HepG2 (cell line): Measurements from ENCODE around the gene VWA1. TPM values are rescaled to one million over a fixed set of nuclear protein-coding genes. Genes with fewer than 3 reads are reported as not detected.
A peak's percentile ranks its signal among the peaks of the same experiment; 100 is the strongest.

Experiments
- CHD2 ChIP-seq: IDR thresholded peaks from 2 replicates; pipeline ENCODE4 v1.6.1; 2011; ENCODE audit warnings: low read depth, low read length, improper control_type of control experiment
- CSRNP2 ChIP-seq: sonication (generic); formaldehyde crosslinking; conservative IDR thresholded peaks from 2 replicates; pipeline ENCODE4 v1.8.0; 2022; ENCODE audit warnings: low read depth, missing genetic modification reagents
- KMT2B ChIP-seq: IDR thresholded peaks from 2 replicates; pipeline ENCODE4 v1.6.1; 2016; ENCODE audit warnings: missing genetic modification reagents, missing compliant biosample characterization
- NR2C2 ChIP-seq: sonication (generic); formaldehyde crosslinking; IDR thresholded peaks from 2 replicates; pipeline ENCODE4 v1.4.0; 2020; ENCODE audit warnings: missing genetic modification reagents, mild to moderate bottlenecking, moderate library complexity, borderline replicate concordance
- REXO4 ChIP-seq: sonication (generic); formaldehyde crosslinking; IDR thresholded peaks from 2 replicates; pipeline ENCODE4 v1.8.0; 2022; ENCODE audit warnings: missing genetic modification reagents, mild to moderate bottlenecking, borderline replicate concordance
- SMAD1 ChIP-seq: sonication (generic); formaldehyde crosslinking; IDR thresholded peaks from 2 replicates; pipeline ENCODE4 v1.4.0; 2020; ENCODE audit warnings: missing genetic modification reagents, low read depth, mild to moderate bottlenecking, borderline replicate concordance
- TBX3 ChIP-seq: fragments of 450-650 bp; IDR thresholded peaks from 2 replicates; pipeline ENCODE4 v1.6.1; 2017; ENCODE audit warnings: antibody characterized with exemption, mild to moderate bottlenecking, inconsistent platforms, borderline replicate concordance
- ZKSCAN5 ChIP-seq: sonication (generic); formaldehyde crosslinking; IDR thresholded peaks from 2 replicates; pipeline ENCODE4 v1.5.1; 2020; ENCODE audit warnings: mild to moderate bottlenecking, missing genetic modification reagents
- ZMYM4 ChIP-seq: sonication (generic); formaldehyde crosslinking; IDR thresholded peaks from 2 replicates; pipeline ENCODE4 v1.8.1; 2023; ENCODE audit warnings: mild to moderate bottlenecking, missing genetic modification reagents
- ZNF20 ChIP-seq: sonication (generic); formaldehyde crosslinking; IDR thresholded peaks from 2 replicates; pipeline ENCODE4 v1.4.0; 2020; ENCODE audit warnings: mild to moderate bottlenecking, moderate library complexity, missing genetic modification reagents
- ZNF281 ChIP-seq: sonication (generic); formaldehyde crosslinking; IDR thresholded peaks from 2 replicates; pipeline ENCODE4 v1.4.0; 2020; ENCODE audit warnings: missing genetic modification reagents, borderline replicate concordance
- ZNF609 ChIP-seq: sonication (generic); formaldehyde crosslinking; IDR thresholded peaks from 2 replicates; pipeline ENCODE4 v1.4.0; 2020; ENCODE audit warnings: mild to moderate bottlenecking, missing genetic modification reagents, borderline replicate concordance
- ZSCAN20 ChIP-seq: sonication (generic); formaldehyde crosslinking; IDR thresholded peaks from 2 replicates; pipeline ENCODE4 v1.4.0; 2020; ENCODE audit warnings: missing genetic modification reagents, mild to moderate bottlenecking, borderline replicate concordance
- ZSCAN22 ChIP-seq: sonication (generic); formaldehyde crosslinking; IDR thresholded peaks from 2 replicates; pipeline ENCODE4 v1.4.0; 2020; ENCODE audit warnings: mild to moderate bottlenecking, missing genetic modification reagents
- polyA plus RNA-seq, 8 experiments: library from polyadenylated mRNA; depleted of rRNA in 3 of 8; stranded (reverse) in 7 of 8; unstranded in 1 of 8; fragments of >200 nt; fragmentation: Illumina TruSeq in 4 of 8; extraction: Trizol in 4 of 8; gene quantifications; 2 replicates each; pipeline versions ENCODE4 v1.2.1 to v1.2.3, GENCODE V29; 2011 to 2016; ENCODE audit warnings: low read depth in 4 of 8, missing spikeins in 1 of 8, mixed read lengths in 1 of 8; ENCODE audit not compliant: insufficient read depth in 1 of 8
- total RNA-seq, 5 experiments: library from RNA; depleted of rRNA; stranded (reverse); fragments of >200 nt; fragmentation: Illumina TruSeq; extraction: Trizol; gene quantifications; 2 replicates each; pipeline ENCODE4 v1.2.3, GENCODE V29; 2016; ENCODE audit warnings: low read depth in 1 of 5

Gene VWA1
- total and polyA plus RNA-seq, 2 of the 13 experiments (the other 11 are each of a cell fraction or from before 2014, with no cell fraction given), result 40.9 to 57.5 TPM

GRCh38 chr1:1432951-1433803 lies 2.3 kb upstream of the VWA1 start (continued):
- TF ChIP-seq ZKSCAN5 (CRISPR knock-in tag) (no peak), CHD2 (peak; percentile 59; the same call in 1 of the 2 replicates), REXO4 (no peak), CSRNP2 (CRISPR knock-in tag) (no peak), NR2C2 (CRISPR knock-in tag) (peak; percentile 96), SMAD1 (CRISPR knock-in tag) (peak; percentile 68; the same call in 1 of the 2 replicates), ZNF20 (CRISPR knock-in tag) (no peak), ZSCAN22 (0 out of 2 replicates have a peak, but pooled peaks have one; percentile 22), KMT2B (peak; percentile 54; the same call in 1 of the 2 replicates), ZNF609 (CRISPR knock-in tag) (peak; percentile 88), ZSCAN20 (no peak), ZNF281 (peak; percentile 98), ZMYM4 (CRISPR knock-in tag) (peak; percentile 54; the same call in 1 of the 2 replicates), TBX3 (no peak)
